ENCODE results near the gene CRKL.
"Not testable (repeated sequence)": the region's sequence is repeated elsewhere in the genome, so short reads cannot be mapped to it uniquely, and the experiment has no call there.

The CRKL gene

DNA sequence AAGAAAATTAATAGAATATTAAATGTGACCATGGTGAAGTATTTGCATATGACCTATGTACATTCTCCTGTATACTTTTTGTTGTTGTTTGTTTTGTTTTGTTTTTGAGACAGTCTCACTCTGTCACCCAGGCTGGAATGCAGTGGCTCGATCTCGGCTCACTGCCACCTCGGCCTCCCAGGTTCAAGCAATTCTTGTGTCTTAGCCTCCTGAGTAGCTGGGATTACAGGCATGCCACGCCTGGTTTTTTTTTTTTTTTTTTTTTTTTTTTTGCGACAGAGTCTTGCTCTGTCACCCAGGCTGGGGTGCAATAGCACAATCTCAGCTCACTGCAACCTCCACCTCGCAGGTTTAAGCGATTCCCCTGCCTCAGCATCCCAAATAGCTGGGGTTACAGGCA, 19.5 kb upstream of the CRKL start:
- intact Hi-C loops (cut with DNase I), result not testable (repeated sequence)
- DNase-seq, result peak in 2 of 10 donors; percentile 12 to 41

DNA sequence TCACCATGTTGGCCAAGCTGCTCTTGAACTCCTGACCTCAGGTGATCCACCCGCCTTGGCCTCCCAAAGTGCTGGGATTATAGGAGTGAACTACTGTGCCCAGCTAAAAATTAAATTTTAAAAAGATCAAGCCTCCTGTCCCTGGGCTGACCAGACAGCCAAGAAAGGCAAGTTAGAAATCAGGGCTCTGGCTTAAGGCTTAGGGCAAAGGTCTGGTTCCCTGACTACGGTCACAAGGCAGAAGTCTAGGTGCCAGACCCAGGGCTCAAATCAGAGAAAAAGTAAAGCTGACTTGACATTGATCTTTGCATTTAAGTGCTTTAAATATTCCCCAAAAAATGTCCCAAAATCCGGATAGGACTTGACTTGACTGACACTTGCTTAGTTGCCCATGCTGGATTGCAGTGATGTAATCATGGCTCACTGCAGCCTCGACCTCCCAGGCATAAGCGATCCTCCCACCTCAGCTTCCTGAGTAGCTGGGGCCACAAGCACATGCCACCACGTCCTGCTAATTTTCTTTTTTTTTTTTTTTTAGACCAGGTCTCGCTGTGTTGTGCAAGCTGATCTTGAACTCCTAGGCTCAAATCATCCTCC, 17.3 kb upstream of the CRKL start:
- intact Hi-C loops (cut with DNase I), result no loop called here
- DNase-seq, result peak in 2 of 10 donors; percentile 16 to 19

DNA sequence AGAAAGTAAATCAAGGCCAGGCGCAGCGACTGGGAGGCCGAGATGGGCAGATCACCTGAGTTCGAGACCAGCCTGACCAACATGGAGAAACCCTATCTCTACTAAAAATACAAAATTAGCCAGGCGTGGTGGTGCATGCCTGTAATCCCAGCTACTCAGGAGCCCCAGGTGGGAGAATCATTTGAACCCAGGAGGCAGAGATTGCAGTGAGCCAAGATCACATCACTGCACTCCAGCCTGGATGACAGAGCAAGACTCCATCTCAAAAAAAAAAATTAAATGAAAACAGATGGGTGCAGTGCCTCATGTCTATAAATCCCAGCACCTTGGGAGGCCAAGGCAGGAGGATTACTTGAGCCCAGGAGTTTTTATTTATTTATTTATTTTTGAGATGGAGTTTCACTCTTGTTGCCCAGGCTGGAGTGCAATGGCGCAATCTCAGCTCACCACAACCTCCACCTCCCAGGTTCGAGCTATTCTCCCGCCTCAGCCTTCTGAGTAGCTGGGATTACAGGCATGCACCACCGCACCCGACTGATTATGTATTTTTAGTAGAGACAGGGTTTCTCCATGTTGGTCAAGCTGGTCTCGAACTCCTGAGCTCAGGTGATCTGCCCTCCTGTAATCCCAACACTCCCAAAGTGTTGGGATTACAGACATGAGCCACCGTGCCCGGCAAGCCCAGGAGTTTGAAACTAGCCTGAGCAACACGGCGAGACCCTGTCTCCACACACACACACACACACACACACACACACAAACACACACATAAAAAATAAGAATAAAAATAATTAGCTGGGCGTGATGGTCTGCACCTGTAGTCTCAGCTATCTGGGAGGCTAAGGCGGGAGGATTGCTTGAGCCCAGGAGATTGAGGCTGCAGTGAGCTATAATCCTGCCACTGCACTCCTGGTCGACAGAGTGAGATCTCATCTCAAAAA, 15.8 kb upstream of the CRKL start:
- DNase-seq, result peak in 2 of 10 donors; percentile 6 to 31
- intact Hi-C loops (cut with DNase I), result not testable (repeated sequence)

DNA sequence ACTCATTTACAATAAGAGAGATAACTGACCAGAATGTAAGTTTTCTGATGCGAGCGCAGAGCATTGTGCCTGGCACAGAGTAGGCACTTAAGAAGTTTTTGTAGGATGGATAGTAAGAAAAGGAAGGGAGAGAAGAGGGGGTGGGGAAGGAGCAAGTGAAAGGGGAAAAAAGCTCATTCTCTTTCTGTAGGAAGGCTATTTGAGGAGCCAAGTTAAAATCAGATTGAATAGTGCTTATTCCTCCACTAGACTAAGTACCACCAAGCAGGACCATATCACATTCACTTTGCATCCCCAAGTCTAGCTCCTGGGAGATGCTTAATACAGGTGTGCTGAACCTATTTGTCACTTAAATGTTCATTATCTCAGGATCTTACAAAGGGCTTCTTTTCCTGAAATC, 14.1 kb upstream of the CRKL start:
- intact Hi-C loops (cut with DNase I), result no loop called here
- no peak for DNase-seq

DNA sequence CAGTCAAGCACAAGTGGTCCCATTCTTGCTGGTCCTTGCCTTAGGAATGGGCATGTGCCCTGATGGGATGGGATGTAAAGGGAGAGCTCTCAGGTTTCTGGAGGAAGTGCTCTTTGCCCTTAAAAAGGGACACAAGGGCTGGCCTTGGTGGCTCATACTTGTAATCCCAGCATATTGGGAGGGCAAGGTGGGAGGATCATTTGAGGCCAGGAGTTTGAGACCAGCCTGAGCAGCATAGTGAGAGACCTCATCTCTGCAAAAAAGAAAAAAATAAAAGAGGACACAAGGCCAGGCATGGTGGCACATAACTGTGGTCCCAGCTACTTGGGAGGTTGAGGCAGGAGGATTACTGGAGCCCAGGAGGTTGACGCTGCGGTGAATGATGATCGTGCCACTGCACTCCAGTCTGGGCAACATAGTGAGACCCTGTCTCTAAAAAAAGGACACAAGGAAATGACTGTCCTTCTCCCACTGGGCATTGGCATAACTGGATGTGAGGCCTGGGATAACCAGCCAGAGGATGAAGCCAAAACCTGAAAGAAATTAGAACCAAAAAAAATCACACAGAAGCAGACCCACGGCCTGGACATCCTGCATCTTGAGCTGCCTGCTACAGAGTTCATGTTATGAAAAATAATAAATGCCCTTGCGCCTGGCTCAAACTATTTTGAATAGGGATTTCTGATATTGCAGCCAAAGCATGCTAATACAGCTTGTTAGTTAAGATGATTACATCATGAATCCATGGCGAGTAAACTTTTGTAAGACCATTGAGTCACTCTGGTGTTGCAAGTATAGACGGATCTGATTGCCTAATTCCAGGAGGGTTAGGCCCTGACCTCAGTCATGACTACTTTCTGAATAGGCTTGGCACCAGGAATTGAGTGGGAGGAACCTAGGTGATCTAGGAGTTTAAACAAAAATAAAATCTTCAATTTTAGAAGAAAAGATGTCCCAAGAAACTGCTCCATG, 12.9 kb upstream of the CRKL start:
- peak in 1 of 10 donors; percentile 43 for DNase-seq
- intact Hi-C loops (cut with DNase I), result no loop called here

DNA sequence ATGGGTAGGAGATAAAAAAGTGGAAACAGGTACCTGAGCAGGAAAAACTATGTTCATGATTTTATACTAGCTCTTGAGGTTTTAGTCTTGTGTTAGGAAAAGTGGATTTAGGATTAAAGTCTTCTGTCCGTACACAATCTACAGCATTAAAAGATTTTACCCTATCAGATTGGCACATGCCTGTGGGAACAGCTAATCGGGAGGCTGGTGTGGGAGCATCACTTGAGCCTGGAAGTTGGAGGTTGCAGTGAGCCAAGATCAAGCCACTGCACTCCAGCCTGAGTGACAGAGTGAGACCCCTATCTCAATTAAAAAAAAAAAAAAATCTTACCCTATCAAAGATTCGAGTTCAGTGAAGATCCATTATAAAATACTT, 12.2 kb upstream of the CRKL start:
- intact Hi-C loops (cut with DNase I), result no loop called here
- DNase-seq, result peak in 1 of 10 donors; percentile 27

DNA sequence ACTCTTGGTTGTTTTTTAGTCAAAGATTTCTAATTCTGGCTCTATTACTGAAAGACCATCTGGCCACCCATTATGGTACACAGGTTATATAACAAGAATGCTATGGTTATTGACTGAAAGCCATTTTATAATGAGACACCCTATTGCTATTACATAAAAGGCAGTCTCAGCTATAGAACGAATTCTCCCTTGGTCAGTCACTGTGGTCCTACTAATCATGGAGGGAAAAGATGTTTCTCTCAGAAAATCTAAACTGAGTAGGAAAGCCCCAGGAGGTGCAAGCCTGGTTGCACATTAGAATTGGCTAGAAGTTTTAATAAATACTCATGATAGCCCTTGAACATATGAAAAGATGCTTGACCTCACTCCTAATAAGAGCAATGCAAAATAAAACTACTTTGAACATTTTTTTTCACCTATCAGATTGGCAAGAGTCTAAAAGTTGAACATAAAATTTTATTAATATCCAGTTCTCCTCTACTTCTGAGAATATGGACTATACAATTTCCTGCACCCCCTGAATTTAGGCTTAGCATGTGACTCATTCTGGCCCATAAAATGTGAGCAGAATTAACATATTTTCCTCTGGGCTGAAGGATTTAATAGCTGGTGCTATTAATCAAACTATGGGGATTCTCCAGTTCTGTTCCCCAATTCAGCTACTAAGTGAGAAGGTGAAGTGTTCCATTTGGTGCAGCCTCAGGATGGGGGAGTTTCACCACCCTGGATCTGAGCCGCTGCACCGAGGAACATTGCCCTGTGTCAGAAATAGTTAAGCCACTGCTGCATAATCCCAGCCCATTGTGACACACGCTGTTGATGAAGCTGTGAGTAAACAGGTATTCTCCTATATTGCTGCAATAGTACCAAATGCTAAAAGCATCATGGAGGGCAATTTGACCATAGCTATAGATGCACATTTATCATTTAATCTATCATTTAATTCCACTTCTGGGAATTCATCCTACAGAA, 11.5 kb upstream of the CRKL start:
- DNase-seq, result no peak
- intact Hi-C loops (cut with DNase I), result no loop called here

DNA sequence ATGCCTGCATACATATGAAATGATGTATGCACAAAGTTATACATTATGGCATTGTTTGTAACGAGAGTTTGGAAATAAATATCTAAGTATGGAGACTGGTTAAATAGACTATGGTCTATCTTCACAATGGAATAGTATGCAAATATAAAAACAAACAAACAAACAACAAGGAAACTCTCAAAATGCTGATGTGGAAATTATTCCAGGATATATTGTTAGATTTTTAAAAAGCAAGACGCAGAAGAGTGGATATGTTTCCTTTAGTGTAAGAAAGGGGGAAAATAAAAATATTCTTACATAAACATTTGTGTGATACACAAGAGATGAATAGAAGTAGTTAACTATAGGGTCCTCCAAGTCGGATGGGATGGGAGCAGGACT, 10.8 kb upstream of the CRKL start:
- no peak for DNase-seq
- intact Hi-C loops (cut with DNase I), result no loop called here

DNA sequence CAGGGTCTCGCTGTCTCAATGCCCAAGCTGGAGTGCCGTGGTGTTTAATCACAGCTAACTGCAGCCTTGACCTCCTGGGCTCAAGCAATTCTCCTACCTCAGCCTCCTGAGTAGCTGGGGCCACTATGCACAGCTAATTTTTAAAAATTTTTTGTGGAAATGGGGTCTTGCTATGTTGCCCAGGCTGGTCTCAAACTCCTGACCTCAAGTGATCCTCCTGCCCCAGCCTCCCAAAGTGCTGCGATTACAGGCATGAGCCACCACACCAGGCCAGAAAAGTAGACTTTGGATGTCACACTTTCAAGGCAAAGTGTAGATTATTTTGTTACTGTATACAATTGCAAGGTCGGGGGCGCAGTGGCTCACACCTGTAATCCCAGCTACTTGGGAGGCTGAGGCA, 8.5 kb upstream of the CRKL start:
- intact Hi-C loops (cut with DNase I); DNase-seq: not testable (repeated sequence)

DNA sequence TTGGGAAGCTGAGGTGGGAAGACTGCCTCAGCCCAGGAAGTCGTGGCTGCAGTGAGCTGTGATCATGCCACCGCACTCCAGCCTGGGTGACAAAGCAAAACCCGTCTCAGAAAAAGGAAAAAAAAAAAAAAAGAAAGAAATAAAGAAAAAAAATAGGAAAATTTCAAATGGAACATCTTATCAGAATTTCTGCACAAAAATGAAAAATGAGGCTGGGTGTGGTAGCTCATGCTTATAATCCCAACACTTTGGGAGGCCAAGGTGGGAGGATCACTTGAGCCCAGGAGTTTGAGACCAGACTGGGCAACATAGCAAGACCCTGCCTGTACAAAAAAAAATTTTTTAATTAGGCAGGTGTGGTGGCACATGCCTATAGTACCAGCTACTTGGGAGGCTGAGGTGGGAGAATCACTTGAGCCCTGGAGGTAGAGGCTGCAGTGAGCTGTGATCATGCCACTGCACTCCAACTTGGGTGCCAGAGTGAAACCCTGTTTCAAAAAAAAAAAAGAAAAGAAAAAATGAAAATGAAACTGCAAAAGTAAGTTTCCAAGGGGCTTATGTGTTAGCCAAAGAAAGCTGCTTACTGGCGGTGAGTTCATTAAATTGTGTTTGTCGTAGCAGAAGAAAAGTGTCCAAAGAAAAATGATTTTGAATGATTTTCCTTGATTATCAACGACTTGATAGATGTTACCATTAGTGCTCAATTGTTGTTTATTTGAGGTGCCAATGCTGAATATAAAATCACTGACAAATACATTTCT, 7.5 kb upstream of the CRKL start:
- DNase-seq, result peak in 1 of 10 donors; percentile 43
- intact Hi-C loops (cut with DNase I), result no loop called here

DNA sequence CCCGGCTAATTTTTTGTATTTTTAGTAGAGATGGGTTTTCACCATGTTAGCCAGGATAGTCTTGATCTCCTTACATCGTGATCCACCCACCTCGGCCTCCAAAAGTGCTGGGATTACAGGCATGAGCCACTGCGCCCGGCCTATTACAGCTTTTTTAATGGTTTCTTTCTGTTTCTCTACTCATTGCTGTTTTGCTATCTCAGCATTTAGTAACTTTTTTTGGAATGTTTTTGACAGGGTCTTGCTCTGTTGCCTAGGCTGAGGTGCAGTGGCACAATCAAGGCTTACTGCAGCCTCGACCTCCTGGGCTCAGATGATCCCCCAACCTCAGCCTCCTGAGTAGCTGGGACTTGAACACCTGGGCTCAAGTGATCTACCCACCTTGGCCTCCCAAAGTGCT, 4.7 kb upstream of the CRKL start:
- intact Hi-C loops (cut with DNase I), result no loop called here
- peak in 1 of 10 donors; percentile 16 for DNase-seq

DNA sequence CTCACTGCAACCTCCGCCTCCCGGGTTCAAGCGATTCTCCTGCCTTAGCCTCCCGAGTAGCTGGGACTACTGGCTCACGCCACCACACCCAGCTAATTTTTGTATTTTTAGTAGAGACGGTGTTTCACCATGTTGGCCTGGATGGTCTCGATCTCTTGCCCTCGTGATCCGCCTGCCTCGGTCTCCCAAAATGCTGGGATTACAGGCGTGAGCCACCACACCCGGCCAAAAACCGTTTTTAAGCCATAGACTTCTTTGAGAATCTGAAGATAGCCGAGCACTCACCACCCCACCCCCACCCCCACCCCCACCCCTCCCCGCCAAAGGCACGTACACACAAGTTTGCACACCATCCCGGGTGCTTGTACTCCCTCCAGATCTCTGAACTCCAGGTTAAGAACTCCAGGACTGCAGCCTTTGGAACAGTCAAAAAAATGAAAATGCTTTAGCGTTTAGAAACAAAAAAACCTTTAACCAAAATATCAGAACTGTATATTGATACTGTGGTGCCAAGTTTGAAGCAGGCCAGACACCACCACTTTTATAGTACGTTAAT, 1.5 kb downstream of the CRKL start:
- DNase-seq, result no peak
- intact Hi-C loops (cut with DNase I), result loop anchor here (5.0 kb wide), 1 partner anchor 39 kb away; no protein-coding TSS in a partner anchor

DNA sequence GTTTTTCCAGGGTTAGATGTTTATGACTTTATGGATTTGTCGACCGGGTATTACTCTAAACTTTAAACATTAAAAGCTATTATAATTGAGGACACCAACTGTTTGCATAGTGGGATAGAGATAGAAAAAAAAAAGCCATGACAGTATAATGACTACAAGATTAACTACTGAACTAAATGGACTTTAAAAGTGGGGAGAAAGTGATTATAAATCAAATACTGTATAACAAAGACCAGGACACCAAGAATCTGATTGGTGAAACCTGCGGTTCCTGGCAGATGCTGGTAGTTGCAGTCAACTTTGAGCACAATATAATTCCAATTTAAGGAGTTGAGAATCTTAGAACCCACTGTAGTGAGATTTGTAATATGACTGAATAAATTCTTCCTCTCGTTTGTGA, 2.5 kb downstream of the CRKL start:
- no peak for DNase-seq
- intact Hi-C loops (cut with DNase I), result loop anchor here (5.0 kb wide), 1 partner anchor 38 kb away; no protein-coding TSS in a partner anchor

DNA sequence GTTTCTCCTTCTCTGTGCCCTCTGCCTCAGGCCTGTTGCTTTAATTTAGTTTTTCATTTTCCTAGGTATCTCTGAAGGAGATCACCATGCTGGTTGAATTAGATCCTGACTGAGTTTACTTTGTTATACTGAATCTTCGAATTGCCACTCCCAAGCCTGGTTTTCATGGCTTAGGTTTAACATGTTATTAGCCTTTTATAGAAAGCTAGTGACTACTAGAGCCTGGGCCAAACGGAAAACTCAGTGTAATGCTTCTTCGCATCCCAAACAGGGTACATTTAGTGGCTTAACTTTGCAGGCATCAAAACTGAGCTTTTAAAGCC, 3.6 kb downstream of the CRKL start:
- DNase-seq, result no peak
- intact Hi-C loops (cut with DNase I), result no loop called here

DNA sequence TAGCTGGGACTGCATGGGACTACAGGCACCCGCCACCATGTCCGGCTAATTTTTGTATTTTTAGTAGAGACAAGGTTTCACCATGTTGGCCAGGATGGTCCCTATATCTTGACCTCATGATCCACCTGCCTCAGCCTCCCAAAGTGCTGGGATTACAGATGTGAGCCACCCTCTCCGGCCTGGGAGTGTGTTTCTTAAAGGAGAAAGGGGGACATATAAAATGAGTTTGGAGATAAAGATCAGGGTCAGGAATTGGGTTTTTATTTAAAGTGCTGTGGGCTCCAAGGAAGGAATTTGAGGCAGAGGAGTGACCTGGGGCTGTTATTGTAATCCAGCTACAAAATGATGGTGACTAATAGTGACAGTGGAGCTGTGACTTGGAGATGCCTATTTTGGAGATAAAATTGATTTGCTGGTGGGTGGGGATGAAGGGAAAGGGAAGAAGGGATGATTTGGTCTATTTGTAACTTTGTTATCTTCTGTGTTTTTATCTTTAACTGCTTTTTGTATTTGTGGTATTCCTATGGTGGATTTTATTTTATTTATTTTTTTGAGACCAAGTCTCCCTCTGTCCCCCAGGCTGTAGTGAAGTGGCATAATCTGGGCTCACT, 5.0 kb downstream of the CRKL start:
- intact Hi-C loops (cut with DNase I), result no loop called here
- no peak for DNase-seq

DNA sequence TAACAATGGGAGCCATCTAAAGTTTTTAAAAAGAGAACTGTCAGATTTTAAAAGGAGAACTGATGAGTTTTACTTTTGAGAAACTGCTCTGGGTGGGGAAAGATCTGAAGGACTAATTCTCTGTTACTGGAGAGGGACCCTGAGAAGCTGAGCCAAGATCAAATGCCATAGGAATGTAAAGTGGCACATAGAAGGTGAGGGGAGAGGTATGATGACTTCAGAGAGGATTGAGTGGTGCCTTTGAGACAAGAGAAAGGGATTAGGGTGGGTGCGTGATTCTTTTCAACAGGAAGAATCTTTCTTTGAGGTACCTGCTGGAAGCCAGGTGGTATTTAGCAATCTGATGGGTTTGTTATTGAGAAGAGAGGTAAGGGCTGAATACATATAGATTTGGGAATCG, 9.0 kb downstream of the CRKL start:
- DNase-seq, result no peak
- intact Hi-C loops (cut with DNase I), result no loop called here

DNA sequence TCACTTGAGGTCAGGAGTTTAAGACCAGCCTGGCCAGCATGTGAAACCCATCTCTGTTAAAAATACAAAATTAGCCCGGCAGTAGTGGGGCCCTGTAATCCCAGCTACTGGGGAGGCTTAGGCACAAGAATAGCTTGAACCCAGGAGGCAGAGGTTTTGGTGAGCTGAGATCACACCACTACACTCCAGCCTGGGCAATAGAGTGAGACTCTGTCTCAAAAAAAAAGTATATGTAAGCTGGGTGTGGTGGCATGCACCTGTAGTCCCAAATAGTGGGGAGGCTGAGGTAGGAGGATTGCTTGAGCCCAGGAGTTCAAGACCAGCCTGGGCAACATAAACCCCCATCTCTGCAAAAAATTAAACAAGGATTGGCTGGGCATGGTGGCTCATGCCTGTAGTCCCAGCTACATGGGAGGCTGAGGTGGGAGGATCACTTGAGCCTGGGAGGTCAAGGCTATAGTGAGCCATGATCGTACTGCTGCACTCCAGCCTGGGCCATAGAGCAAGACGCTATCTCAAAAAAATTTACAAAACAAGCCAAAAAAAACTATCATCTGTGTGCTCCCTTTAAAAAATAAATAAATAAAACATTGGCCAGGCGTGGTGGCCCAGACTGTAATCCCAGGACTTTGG, 10.8 kb downstream of the CRKL start:
- intact Hi-C loops (cut with DNase I), result no loop called here
- DNase-seq, result peak in 1 of 10 donors; percentile 5

DNA sequence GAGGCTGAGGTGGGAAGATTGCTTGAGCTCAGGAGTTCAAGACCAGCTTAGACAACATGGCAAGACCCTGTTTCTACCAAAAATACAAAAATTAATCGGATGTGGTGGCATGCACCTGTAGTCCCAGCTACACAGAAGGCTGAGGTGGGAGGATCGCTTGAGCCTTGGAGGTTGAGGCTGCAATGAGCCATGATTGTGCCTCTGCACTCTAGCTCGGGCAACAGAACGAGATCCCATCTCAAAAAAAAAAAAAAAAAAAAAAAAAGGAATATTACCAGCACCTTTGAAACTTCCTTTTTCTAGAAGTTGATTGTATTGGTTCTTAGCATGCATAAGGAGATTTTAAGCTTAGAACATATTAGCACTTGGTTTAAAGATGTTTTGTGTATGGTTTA, 11.4 kb downstream of the CRKL start:
- intact Hi-C loops (cut with DNase I), result no loop called here
- DNase-seq, result peak in 1 of 10 donors; percentile 17
